Neural progenitor cell (in vitro differentiated cells): ENCODE data around the gene NUDT5.

Source experiments
- EZH2 ChIP-seq: fragments of 200-600 bp; sonication (generic); IDR thresholded peaks from 2 replicates; pipeline ENCODE4 v1.6.1; 2017; ENCODE audit warnings: antibody characterized with exemption, mild to moderate bottlenecking, moderate library complexity
- TF ChIP-seq, protein P1 (sequence below): fragments of 200-600 bp; sonication (generic); IDR thresholded peaks from 2 replicates; pipeline ENCODE4 v1.5.1; 2017; ENCODE audit warnings: antibody characterized with exemption, mild to moderate bottlenecking

- TF ChIP-seq, protein P1, sequence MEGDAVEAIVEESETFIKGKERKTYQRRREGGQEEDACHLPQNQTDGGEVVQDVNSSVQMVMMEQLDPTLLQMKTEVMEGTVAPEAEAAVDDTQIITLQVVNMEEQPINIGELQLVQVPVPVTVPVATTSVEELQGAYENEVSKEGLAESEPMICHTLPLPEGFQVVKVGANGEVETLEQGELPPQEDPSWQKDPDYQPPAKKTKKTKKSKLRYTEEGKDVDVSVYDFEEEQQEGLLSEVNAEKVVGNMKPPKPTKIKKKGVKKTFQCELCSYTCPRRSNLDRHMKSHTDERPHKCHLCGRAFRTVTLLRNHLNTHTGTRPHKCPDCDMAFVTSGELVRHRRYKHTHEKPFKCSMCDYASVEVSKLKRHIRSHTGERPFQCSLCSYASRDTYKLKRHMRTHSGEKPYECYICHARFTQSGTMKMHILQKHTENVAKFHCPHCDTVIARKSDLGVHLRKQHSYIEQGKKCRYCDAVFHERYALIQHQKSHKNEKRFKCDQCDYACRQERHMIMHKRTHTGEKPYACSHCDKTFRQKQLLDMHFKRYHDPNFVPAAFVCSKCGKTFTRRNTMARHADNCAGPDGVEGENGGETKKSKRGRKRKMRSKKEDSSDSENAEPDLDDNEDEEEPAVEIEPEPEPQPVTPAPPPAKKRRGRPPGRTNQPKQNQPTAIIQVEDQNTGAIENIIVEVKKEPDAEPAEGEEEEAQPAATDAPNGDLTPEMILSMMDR = no peak
- TF ChIP-seq EZH2 = no peak
Measured at GRCh38 chr10:12207114-12207513, 11.4 kb upstream of the NUDT5 start.
